Gastrocnemius medialis (tissue), 4 donors: ENCODE measurements around the gene ALDH1A2. TPM values are rescaled to one million over a fixed set of nuclear protein-coding genes. Genes with fewer than 3 reads are reported as not detected.

ENCODE experiments used
- ATAC-seq, 2 donors: fragments of 150-250 bp; one replicate each; pipeline ENCODE4 v1.9.1; 2016
- DNase-seq, 2 donors: peaks; one replicate each; pipeline ENCODE4 v3.0.0-alpha.2; 2019
- H3K27ac ChIP-seq, 4 donors: fragments of 200-600 bp; sonication (generic); 1 replicate in 1 of 4; 2 replicates in 3 of 4; pipeline ENCODE4 v1.5.1; 2016 to 2018; ENCODE audit warnings: mild to moderate bottlenecking in 2 of 4, moderate library complexity in 1 of 4
- H3K27me3 ChIP-seq, 3 donors: fragments of 200-600 bp; sonication (generic) in 2 of 3; 1 replicate in 1 of 3; 2 replicates in 2 of 3; pipeline versions ENCODE4 v1.5.1 to v1.6.0; 2016 to 2019; ENCODE audit warnings: mild to moderate bottlenecking in 1 of 3, moderate library complexity in 1 of 3
- H3K36me3 ChIP-seq, 2 donors: fragments of 200-600 bp; sonication (generic) in 1 of 2; one replicate each; pipeline ENCODE4 v1.5.1; 2017 to 2018
- H3K4me1 ChIP-seq, 2 donors: fragments of 200-600 bp; sonication (generic) in 1 of 2; one replicate each; pipeline ENCODE4 v1.5.1; 2016 to 2017; ENCODE audit warnings: mild to moderate bottlenecking in 2 of 2
- H3K4me3 ChIP-seq, 4 donors: fragments of 200-600 bp; sonication (generic) in 3 of 4; 1 replicate in 1 of 4; 2 replicates in 3 of 4; pipeline ENCODE4 v1.5.1; 2016 to 2019; ENCODE audit warnings: mild to moderate bottlenecking in 2 of 4
- H3K9me3 ChIP-seq, 3 donors: fragments of 200-600 bp; sonication (generic) in 2 of 3; 1 replicate in 1 of 3; 2 replicates in 2 of 3; pipeline ENCODE4 v1.5.1; 2016 to 2019
- POLR2A ChIP-seq, 2 donors: fragments of 450-650 bp; IDR thresholded peaks; one replicate each; pipeline ENCODE4 v1.6.1; 2017; ENCODE audit warnings: antibody characterized with exemption in 2 of 2, mild to moderate bottlenecking in 2 of 2, moderate library complexity in 2 of 2
- in situ Hi-C, 4 donors: fragments of 200-750 bp; cut with MboI; loops; one replicate each; pipeline versions ENCODE4 v1.15.0 to v1.8.0; 2017; ENCODE audit warnings: low sequenced_read_pairs in 4 of 4
- intact Hi-C: fragments of 100-400 bp; cut with DNase I; formaldehyde crosslinking; loops from one replicate; pipeline ENCODE4 v1.15.1; 2023; ENCODE audit warnings: low total_unique reads
- total RNA-seq, 4 donors: library from RNA; depleted of rRNA; stranded (reverse); fragments of >200 nt; gene quantifications; one replicate each; pipeline versions ENCODE4 v1.1.0 to v1.2.3, GENCODE V29; 2016
- TF ChIP-seq, protein P1 (sequence below), 5 experiments: fragments of 450-650 bp in 3 of 5; fragments of 200-600 bp in 2 of 5; sonication (generic) in 2 of 5; IDR thresholded peaks in 4 of 5; conservative IDR thresholded peaks in 1 of 5; 1 replicate in 4 of 5; 2 replicates in 1 of 5; pipeline ENCODE4 v1.5.1; 2016 to 2019; ENCODE audit warnings: antibody characterized with exemption in 5 of 5, mild to moderate bottlenecking in 3 of 5, moderate library complexity in 3 of 5

ALDH1A2 gene
- total RNA-seq, 4 donors from 2014 or later = 3.5 to 26.7 (median 5.8) TPM

- DNase-seq (no peak), ATAC-seq (no peak)
- Histone ChIP-seq H3K36me3 (no peaks in the 10 kb centered on the region), H3K27me3 (peaks cover 36 to 53% (median 41%) of the 10 kb centered on the region in 3 donors), H3K9me3 (no peaks in the 10 kb centered on the region), H3K4me1 (peaks cover 0 to 7% of the 10 kb centered on the region in 2 donors), H3K27ac (no peak overlapping the region), H3K4me3 (peak overlapping the region in 1 of 4 donors; percentile 54)
- in situ Hi-C loops (loop anchor here in 3 of 4 donors (10.0 to 25.0 kb wide), 4 partner anchors 198 to 501 kb away; no protein-coding TSS in a partner anchor), intact Hi-C loops (loop anchor here (10.0 kb wide), 1 partner anchor 508 kb away; no protein-coding TSS in a partner anchor)
- TF ChIP-seq, protein P1, sequence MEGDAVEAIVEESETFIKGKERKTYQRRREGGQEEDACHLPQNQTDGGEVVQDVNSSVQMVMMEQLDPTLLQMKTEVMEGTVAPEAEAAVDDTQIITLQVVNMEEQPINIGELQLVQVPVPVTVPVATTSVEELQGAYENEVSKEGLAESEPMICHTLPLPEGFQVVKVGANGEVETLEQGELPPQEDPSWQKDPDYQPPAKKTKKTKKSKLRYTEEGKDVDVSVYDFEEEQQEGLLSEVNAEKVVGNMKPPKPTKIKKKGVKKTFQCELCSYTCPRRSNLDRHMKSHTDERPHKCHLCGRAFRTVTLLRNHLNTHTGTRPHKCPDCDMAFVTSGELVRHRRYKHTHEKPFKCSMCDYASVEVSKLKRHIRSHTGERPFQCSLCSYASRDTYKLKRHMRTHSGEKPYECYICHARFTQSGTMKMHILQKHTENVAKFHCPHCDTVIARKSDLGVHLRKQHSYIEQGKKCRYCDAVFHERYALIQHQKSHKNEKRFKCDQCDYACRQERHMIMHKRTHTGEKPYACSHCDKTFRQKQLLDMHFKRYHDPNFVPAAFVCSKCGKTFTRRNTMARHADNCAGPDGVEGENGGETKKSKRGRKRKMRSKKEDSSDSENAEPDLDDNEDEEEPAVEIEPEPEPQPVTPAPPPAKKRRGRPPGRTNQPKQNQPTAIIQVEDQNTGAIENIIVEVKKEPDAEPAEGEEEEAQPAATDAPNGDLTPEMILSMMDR (IDR thresholded peaks at IDR 0.05 in 4 of 5, conservative IDR thresholded peaks at IDR 0.05 in 1 of 5) = no peak
- TF ChIP-seq POLR2A (IDR thresholded peaks at IDR 0.05) = no peak
Observed at GRCh38 chr15:58062983-58063382, 2.5 kb downstream of the ALDH1A2 start.

DNA sequence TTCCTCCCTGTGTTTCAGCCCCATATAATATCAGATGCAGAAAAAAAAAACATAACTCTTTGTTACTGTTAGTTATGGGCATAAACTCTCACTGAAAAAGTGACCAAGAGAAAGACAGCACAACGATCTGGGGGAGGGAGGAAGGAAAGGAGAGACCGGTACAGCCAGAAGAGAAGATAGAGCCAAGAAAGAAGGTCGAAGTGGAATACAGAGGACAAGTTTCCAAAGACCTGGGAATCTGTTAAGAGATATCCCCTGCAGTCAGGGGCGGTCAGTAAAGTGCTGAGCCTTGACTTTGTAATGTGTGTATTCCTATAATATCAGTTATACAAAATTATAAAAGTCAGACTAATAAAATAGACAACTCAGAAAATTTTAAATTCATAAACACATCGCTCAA, 3.3 kb downstream of the ALDH1A2 start:
- TF ChIP-seq POLR2A (IDR thresholded peaks at IDR 0.05) = no peak
- TF ChIP-seq, protein P1 (IDR thresholded peaks at IDR 0.05 in 4 of 5, conservative IDR thresholded peaks at IDR 0.05 in 1 of 5) = no peak
- intact Hi-C loops (loop anchor here (10.0 kb wide), 1 partner anchor 507 kb away; no protein-coding TSS in a partner anchor), in situ Hi-C loops (loop anchor here in 3 of 4 donors (10.0 to 25.0 kb wide), 4 partner anchors 197 to 500 kb away; no protein-coding TSS in a partner anchor)
- Histone ChIP-seq H3K27me3 (peaks cover 36 to 53% (median 38%) of the 10 kb centered on the region in 3 donors), H3K36me3 (no peaks in the 10 kb centered on the region), H3K4me1 (peaks cover 0 to 7% of the 10 kb centered on the region in 2 donors), H3K27ac (peak overlapping the region in 1 of 4 donors; percentile 16), H3K4me3 (no peak overlapping the region), H3K9me3 (no peaks in the 10 kb centered on the region)
- DNase-seq = no peak
- no peak for ATAC-seq

DNA sequence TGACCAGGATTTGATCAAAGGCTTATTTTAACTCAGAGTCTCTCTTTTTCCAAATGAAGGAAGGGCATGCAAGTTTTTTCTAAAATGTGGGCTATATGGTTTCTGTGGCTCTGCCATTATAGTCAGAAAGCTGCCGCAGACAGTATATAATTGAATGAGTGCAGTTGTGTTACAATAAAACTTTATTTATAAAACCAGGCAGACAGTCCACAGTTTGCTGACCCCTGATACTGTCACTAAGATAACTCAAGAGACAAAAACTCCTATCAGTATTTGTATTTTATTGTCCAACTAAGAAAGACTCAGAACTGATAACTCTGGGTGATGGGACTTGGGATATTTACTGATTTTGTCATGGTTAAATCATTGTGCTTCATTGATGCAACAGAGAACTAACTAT, 4.9 kb downstream of the ALDH1A2 start:
- TF ChIP-seq, protein P1 (IDR thresholded peaks at IDR 0.05 in 4 of 5, conservative IDR thresholded peaks at IDR 0.05 in 1 of 5) = no peak
- TF ChIP-seq POLR2A (IDR thresholded peaks at IDR 0.05) = no peak
- Histone ChIP-seq H3K4me3 (no peak overlapping the region), H3K27ac (no peak overlapping the region), H3K27me3 (peaks cover 24 to 40% (median 30%) of the 10 kb centered on the region in 3 donors), H3K36me3 (no peaks in the 10 kb centered on the region), H3K4me1 (no peaks in the 10 kb centered on the region), H3K9me3 (no peaks in the 10 kb centered on the region)
- DNase-seq (no peak), ATAC-seq (no peak)
- intact Hi-C loops = loop anchor here (10.0 kb wide), 1 partner anchor 506 kb away; no protein-coding TSS in a partner anchor
- in situ Hi-C loops = loop anchor here in 3 of 4 donors (10.0 to 25.0 kb wide), 4 partner anchors 196 to 498 kb away; no protein-coding TSS in a partner anchor

GRCh38 chr15:58058729-58059128, 6.8 kb downstream of the ALDH1A2 start:
- intact Hi-C loops = no loop called here
- H3K9me3 ChIP-seq = no peaks in the 10 kb centered on the region
- DNase-seq (no peak), ATAC-seq (no peak)
- in situ Hi-C loops = loop anchor here in 3 of 4 donors (25.0 kb wide), 3 partner anchors 196 to 496 kb away; no protein-coding TSS in a partner anchor
- H3K4me3 ChIP-seq = no peak overlapping the region
- H3K4me1 ChIP-seq = no peaks in the 10 kb centered on the region
- no peak for TF ChIP-seq POLR2A (IDR thresholded peaks at IDR 0.05)
- TF ChIP-seq, protein P1 (IDR thresholded peaks at IDR 0.05 in 4 of 5, conservative IDR thresholded peaks at IDR 0.05 in 1 of 5) = no peak
- peaks cover 6 to 22% (median 12%) of the 10 kb centered on the region in 3 donors for H3K27me3 ChIP-seq
- no peaks in the 10 kb centered on the region for H3K36me3 ChIP-seq
- H3K27ac ChIP-seq = no peak overlapping the region
